ENCODE results near the gene RPAP2. TPM values are rescaled to one million over a fixed set of nuclear protein-coding genes. Genes with fewer than 3 reads are reported as not detected.

RPAP2 gene
- total RNA-seq, 1 experiment from 2014 or later = 19.8 TPM

DNA sequence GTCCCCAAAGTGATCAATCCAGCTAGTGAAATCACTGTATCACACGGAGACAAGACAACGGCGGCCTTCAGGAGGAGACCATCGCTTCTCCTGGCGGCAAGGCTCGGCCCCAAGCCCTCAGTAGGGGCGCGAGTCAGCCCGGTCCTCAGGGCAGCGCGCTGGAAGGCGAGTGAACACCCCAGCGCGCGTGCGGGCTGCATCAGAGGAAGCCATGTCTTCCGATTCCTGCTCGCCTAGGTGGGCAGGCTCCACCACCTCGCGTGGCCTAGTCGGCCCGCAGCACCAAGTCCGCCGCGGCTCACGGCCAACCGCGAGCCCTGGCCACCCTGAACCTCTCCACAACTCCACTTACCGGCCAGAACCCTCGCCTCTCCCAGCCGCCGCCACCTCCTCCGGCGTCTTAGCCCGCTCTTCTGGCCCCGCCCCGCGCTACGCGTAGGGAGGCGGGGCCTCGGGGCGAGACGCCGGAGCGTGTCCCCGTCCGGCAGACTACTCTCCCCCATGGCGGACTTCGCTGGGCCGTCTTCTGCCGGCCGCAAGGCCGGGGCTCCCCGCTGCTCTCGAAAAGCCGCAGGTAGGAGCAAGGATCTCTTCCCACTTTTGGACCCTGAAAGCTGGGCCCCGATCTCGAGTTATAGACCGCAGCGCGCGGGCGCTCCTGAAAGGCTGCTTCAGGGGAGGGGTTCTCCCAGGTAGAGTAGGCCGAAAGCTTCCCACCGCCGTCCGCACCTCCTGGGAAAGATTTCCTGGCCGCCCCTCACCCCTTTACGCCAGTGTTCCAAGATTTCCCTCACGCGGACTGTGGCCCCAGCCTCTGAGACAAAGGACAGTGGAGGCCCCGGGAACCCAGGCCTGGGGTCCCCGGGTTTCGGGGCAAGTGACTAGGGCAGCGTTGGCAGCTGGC is at the start of gene RPAP2, which contains the start of gene GLMN (continued):
- TF ChIP-seq FOXK1 (CRISPR knock-in tag; IDR thresholded peaks at IDR 0.05) (peak; percentile 34; the same call in 1 of the 2 replicates), TCF7 (CRISPR knock-in tag; IDR thresholded peaks at IDR 0.05; ENCODE audit: low read depth) (no peak), TEAD4 (CRISPR knock-in tag; IDR thresholded peaks at IDR 0.05) (0 out of 2 replicates have a peak, but pooled peaks have one; percentile 34), GABPB1 (CRISPR knock-in tag; IDR thresholded peaks at IDR 0.05) (no peak; the same call in 1 of the 2 replicates), TEAD1 (CRISPR knock-in tag; IDR thresholded peaks at IDR 0.05) (peak; percentile 48), ZNF671 (CRISPR knock-in tag; IDR thresholded peaks at IDR 0.05) (no peak), JAZF1 (CRISPR knock-in tag; IDR thresholded peaks at IDR 0.05) (no peak), SP1 (CRISPR knock-in tag; conservative IDR thresholded peaks at IDR 0.05) (peak; percentile 63; the same call in 1 of the 2 replicates), RORB (CRISPR knock-in tag; IDR thresholded peaks at IDR 0.05) (no peak), NR2C2 (CRISPR knock-in tag; IDR thresholded peaks at IDR 0.05) (no peak), TP53 (CRISPR knock-in tag; IDR thresholded peaks at IDR 0.05) (0 out of 2 replicates have a peak, but pooled peaks have one; percentile 57), HMGA2 (CRISPR knock-in tag; IDR thresholded peaks at IDR 0.05) (no peak), ESRRA (CRISPR knock-in tag; IDR thresholded peaks at IDR 0.05; ENCODE audit: borderline replicate concordance) (peak; percentile 16; the same call in 1 of the 2 replicates), FOXP1 (CRISPR knock-in tag; IDR thresholded peaks at IDR 0.05; ENCODE audit: borderline replicate concordance) (peak; percentile 93)
- TF ChIP-seq, protein P1, sequence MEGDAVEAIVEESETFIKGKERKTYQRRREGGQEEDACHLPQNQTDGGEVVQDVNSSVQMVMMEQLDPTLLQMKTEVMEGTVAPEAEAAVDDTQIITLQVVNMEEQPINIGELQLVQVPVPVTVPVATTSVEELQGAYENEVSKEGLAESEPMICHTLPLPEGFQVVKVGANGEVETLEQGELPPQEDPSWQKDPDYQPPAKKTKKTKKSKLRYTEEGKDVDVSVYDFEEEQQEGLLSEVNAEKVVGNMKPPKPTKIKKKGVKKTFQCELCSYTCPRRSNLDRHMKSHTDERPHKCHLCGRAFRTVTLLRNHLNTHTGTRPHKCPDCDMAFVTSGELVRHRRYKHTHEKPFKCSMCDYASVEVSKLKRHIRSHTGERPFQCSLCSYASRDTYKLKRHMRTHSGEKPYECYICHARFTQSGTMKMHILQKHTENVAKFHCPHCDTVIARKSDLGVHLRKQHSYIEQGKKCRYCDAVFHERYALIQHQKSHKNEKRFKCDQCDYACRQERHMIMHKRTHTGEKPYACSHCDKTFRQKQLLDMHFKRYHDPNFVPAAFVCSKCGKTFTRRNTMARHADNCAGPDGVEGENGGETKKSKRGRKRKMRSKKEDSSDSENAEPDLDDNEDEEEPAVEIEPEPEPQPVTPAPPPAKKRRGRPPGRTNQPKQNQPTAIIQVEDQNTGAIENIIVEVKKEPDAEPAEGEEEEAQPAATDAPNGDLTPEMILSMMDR (IDR thresholded peaks at IDR 0.05) = no peak
- TF ChIP-seq, protein P2, sequence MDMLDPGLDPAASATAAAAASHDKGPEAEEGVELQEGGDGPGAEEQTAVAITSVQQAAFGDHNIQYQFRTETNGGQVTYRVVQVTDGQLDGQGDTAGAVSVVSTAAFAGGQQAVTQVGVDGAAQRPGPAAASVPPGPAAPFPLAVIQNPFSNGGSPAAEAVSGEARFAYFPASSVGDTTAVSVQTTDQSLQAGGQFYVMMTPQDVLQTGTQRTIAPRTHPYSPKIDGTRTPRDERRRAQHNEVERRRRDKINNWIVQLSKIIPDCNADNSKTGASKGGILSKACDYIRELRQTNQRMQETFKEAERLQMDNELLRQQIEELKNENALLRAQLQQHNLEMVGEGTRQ (CRISPR knock-in tag; IDR thresholded peaks at IDR 0.05) = 0 out of 2 replicates have a peak, but pooled peaks have one; percentile 25
- TF ChIP-seq, protein P3, sequence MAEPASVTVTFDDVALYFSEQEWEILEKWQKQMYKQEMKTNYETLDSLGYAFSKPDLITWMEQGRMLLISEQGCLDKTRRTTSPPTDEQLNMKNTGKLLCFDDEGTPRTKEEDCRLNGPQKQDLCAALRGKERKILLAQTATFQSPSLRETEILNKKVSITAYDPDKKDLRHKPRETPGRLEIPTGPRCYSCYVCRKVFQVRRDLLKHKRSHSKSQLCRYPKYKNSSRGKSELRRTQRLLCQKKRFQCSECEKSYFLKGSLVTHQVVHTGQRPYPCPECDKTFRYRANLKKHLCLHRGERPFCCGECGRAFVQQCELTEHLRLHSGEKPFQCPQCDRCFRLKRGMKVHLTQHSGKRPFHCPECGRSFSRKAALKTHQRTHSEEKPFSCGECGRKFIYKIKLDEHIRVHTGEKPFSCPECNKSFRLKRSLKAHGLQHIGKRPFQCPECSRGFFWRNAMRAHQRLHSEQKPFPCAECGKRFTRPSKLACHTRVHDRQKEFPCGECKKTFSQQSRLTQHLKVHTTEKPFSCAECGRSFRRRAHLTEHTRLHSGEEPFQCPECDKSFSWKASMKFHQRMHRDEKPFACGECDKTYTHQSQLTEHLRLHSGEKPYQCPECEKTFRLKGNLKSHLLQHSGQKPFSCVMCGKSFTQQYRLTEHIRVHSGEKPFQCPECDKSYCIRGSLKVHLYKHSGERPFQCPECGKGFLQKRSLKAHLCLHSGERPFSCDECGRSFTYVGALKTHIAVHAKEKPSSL (CRISPR knock-in tag; conservative IDR thresholded peaks at IDR 0.05) = no peak
- TF ChIP-seq, protein P4, sequence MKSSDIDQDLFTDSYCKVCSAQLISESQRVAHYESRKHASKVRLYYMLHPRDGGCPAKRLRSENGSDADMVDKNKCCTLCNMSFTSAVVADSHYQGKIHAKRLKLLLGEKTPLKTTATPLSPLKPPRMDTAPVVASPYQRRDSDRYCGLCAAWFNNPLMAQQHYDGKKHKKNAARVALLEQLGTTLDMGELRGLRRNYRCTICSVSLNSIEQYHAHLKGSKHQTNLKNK (CRISPR knock-in tag; IDR thresholded peaks at IDR 0.05) = no peak
- TF ChIP-seq, protein P5, sequence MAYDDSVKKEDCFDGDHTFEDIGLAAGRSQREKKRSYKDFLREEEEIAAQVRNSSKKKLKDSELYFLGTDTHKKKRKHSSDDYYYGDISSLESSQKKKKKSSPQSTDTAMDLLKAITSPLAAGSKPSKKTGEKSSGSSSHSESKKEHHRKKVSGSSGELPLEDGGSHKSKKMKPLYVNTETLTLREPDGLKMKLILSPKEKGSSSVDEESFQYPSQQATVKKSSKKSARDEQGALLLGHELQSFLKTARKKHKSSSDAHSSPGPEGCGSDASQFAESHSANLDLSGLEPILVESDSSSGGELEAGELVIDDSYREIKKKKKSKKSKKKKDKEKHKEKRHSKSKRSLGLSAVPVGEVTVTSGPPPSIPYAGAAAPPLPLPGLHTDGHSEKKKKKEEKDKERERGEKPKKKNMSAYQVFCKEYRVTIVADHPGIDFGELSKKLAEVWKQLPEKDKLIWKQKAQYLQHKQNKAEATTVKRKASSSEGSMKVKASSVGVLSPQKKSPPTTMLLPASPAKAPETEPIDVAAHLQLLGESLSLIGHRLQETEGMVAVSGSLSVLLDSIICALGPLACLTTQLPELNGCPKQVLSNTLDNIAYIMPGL (CRISPR knock-in tag; IDR thresholded peaks at IDR 0.05) = peak; percentile 88
- TF ChIP-seq, protein P6, sequence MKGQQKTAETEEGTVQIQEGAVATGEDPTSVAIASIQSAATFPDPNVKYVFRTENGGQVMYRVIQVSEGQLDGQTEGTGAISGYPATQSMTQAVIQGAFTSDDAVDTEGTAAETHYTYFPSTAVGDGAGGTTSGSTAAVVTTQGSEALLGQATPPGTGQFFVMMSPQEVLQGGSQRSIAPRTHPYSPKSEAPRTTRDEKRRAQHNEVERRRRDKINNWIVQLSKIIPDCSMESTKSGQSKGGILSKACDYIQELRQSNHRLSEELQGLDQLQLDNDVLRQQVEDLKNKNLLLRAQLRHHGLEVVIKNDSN (CRISPR knock-in tag; IDR thresholded peaks at IDR 0.05) = peak; percentile 73
- TF ChIP-seq, protein P7, sequence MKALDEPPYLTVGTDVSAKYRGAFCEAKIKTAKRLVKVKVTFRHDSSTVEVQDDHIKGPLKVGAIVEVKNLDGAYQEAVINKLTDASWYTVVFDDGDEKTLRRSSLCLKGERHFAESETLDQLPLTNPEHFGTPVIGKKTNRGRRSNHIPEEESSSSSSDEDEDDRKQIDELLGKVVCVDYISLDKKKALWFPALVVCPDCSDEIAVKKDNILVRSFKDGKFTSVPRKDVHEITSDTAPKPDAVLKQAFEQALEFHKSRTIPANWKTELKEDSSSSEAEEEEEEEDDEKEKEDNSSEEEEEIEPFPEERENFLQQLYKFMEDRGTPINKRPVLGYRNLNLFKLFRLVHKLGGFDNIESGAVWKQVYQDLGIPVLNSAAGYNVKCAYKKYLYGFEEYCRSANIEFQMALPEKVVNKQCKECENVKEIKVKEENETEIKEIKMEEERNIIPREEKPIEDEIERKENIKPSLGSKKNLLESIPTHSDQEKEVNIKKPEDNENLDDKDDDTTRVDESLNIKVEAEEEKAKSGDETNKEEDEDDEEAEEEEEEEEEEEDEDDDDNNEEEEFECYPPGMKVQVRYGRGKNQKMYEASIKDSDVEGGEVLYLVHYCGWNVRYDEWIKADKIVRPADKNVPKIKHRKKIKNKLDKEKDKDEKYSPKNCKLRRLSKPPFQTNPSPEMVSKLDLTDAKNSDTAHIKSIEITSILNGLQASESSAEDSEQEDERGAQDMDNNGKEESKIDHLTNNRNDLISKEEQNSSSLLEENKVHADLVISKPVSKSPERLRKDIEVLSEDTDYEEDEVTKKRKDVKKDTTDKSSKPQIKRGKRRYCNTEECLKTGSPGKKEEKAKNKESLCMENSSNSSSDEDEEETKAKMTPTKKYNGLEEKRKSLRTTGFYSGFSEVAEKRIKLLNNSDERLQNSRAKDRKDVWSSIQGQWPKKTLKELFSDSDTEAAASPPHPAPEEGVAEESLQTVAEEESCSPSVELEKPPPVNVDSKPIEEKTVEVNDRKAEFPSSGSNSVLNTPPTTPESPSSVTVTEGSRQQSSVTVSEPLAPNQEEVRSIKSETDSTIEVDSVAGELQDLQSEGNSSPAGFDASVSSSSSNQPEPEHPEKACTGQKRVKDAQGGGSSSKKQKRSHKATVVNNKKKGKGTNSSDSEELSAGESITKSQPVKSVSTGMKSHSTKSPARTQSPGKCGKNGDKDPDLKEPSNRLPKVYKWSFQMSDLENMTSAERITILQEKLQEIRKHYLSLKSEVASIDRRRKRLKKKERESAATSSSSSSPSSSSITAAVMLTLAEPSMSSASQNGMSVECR (CRISPR knock-in tag; IDR thresholded peaks at IDR 0.05; ENCODE audit: borderline replicate concordance) = peak; percentile 77; the same call in 1 of the 2 replicates
- TF ChIP-seq, protein P8, sequence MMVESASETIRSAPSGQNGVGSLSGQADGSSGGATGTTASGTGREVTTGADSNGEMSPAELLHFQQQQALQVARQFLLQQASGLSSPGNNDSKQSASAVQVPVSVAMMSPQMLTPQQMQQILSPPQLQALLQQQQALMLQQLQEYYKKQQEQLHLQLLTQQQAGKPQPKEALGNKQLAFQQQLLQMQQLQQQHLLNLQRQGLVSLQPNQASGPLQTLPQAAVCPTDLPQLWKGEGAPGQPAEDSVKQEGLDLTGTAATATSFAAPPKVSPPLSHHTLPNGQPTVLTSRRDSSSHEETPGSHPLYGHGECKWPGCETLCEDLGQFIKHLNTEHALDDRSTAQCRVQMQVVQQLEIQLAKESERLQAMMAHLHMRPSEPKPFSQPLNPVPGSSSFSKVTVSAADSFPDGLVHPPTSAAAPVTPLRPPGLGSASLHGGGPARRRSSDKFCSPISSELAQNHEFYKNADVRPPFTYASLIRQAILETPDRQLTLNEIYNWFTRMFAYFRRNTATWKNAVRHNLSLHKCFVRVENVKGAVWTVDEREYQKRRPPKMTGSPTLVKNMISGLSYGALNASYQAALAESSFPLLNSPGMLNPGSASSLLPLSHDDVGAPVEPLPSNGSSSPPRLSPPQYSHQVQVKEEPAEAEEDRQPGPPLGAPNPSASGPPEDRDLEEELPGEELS (CRISPR knock-in tag; IDR thresholded peaks at IDR 0.05) = peak; percentile 76

All from WTC11 (cell line).